H9 (cell line): Measurements from ENCODE around the gene NSUN2. TPM values are rescaled to one million over a fixed set of nuclear protein-coding genes. Genes with fewer than 3 reads are reported as not detected.

Experiments used
- DNase-seq: peaks from one replicate; pipeline ENCODE4 v3.0.0-alpha.2; 2017
- H2AFZ ChIP-seq: one replicate; pipeline ENCODE4 v1.6.1; 2013; ENCODE audit warnings: mild to moderate bottlenecking, low read length, control low read depth, moderate library complexity
- H2AK5ac ChIP-seq: 2 replicates; pipeline ENCODE4 v1.6.1; 2013; ENCODE audit warnings: low read length, control low read depth, mixed read lengths; ENCODE audit not compliant: insufficient read length
- H2BK120ac ChIP-seq: one replicate; pipeline ENCODE4 v1.6.1; 2013; ENCODE audit warnings: low read depth, mild to moderate bottlenecking, low read length, control low read depth, inconsistent platforms; ENCODE audit not compliant: poor library complexity, severe bottlenecking
- H2BK12ac ChIP-seq: 2 replicates; pipeline ENCODE4 v1.6.1; 2013; ENCODE audit warnings: low read length, control low read depth, mixed read lengths, low read depth; ENCODE audit not compliant: insufficient read length
- H2BK15ac ChIP-seq: 2 replicates; pipeline ENCODE4 v1.6.1; 2013; ENCODE audit warnings: low read depth, low read length, control low read depth
- H2BK20ac ChIP-seq: one replicate; pipeline ENCODE4 v1.6.1; 2013; ENCODE audit warnings: low read depth, mild to moderate bottlenecking, low read length, control low read depth, inconsistent platforms; ENCODE audit not compliant: poor library complexity, severe bottlenecking
- H2BK5ac ChIP-seq: 2 replicates; pipeline ENCODE4 v1.6.1; 2013; ENCODE audit warnings: low read length, control low read depth, mixed read lengths; ENCODE audit not compliant: insufficient read length
- H3K14ac ChIP-seq: 2 replicates; pipeline ENCODE4 v1.6.1; 2013; ENCODE audit warnings: low read length, control low read depth; ENCODE audit not compliant: insufficient read depth
- H3K18ac ChIP-seq: 2 replicates; pipeline ENCODE4 v1.6.1; 2013; ENCODE audit warnings: low read depth, mild to moderate bottlenecking, mixed read lengths, low read length, control low read depth; ENCODE audit not compliant: insufficient read length
- H3K23ac ChIP-seq: 2 replicates; pipeline ENCODE4 v1.6.1; 2013; ENCODE audit warnings: low read length, control low read depth, mixed read lengths, low read depth; ENCODE audit not compliant: insufficient read length
- H3K23me2 ChIP-seq: 2 replicates; pipeline ENCODE4 v1.6.1; 2013; ENCODE audit warnings: low read depth, mild to moderate bottlenecking, mixed read lengths, low read length, control low read depth; ENCODE audit not compliant: insufficient read length, poor library complexity, severe bottlenecking
- H3K27ac ChIP-seq: 2 replicates; pipeline ENCODE4 v1.5.1; 2013; ENCODE audit warnings: low read length, control low read depth, mixed read lengths, low read depth; ENCODE audit not compliant: insufficient read length
- H3K27me3 ChIP-seq: 2 replicates; pipeline ENCODE4 v1.6.1; 2013; ENCODE audit warnings: low read length, control low read depth, inconsistent platforms; ENCODE audit not compliant: insufficient read depth
- H3K4ac ChIP-seq: 2 replicates; pipeline ENCODE4 v1.6.1; 2013; ENCODE audit warnings: low read depth, mild to moderate bottlenecking, control low read depth, inconsistent platforms, low read length, moderate library complexity
- H3K4me1 ChIP-seq: 2 replicates; pipeline ENCODE4 v1.6.1; 2013; ENCODE audit warnings: low read length, control low read depth, inconsistent platforms; ENCODE audit not compliant: insufficient read depth
- H3K4me2 ChIP-seq: 2 replicates; pipeline ENCODE4 v1.6.1; 2013; ENCODE audit warnings: low read length, control low read depth, mixed read lengths; ENCODE audit not compliant: insufficient read length, insufficient read depth
- H3K56ac ChIP-seq: 2 replicates; pipeline ENCODE4 v1.6.1; 2013; ENCODE audit warnings: low read depth, mild to moderate bottlenecking, mixed read lengths, low read length, control low read depth; ENCODE audit not compliant: insufficient read length
- H3K79me1 ChIP-seq: 2 replicates; pipeline ENCODE4 v1.6.1; 2013; ENCODE audit warnings: low read depth, mild to moderate bottlenecking, moderate library complexity, low read length, control low read depth, inconsistent platforms; ENCODE audit not compliant: insufficient read depth, poor library complexity, severe bottlenecking
- H3K79me2 ChIP-seq: 2 replicates; pipeline ENCODE4 v1.6.1; 2013; ENCODE audit warnings: low read length, control low read depth, inconsistent platforms; ENCODE audit not compliant: insufficient read depth
- H3K9ac ChIP-seq: 2 replicates; pipeline ENCODE4 v1.6.1; 2013; ENCODE audit warnings: low read length, control low read depth, mixed read lengths; ENCODE audit not compliant: insufficient read length; ENCODE audit errors: extremely low read depth
- H3K9me3 ChIP-seq: one replicate; pipeline ENCODE4 v1.6.1; 2013; ENCODE audit warnings: low read depth, low read length, inconsistent platforms; ENCODE audit not compliant: control insufficient read depth
- H3T11ph ChIP-seq: one replicate; pipeline ENCODE4 v1.6.1; 2013; ENCODE audit warnings: mild to moderate bottlenecking, low read length, control low read depth, inconsistent platforms
- H4K20me1 ChIP-seq: one replicate; pipeline ENCODE4 v1.6.1; 2013; ENCODE audit not compliant: control insufficient read depth, insufficient read length, insufficient read depth
- H4K5ac ChIP-seq: 2 replicates; pipeline ENCODE4 v1.6.1; 2013; ENCODE audit warnings: low read depth, mild to moderate bottlenecking, mixed read lengths, low read length, control low read depth; ENCODE audit not compliant: insufficient read length
- H4K8ac ChIP-seq: replicated peaks from 2 replicates; pipeline ENCODE4 v1.6.1; 2013; ENCODE audit warnings: low read length, control low read depth, mixed read lengths, low read depth; ENCODE audit not compliant: insufficient read length
- H4K91ac ChIP-seq: 2 replicates; pipeline ENCODE4 v1.6.1; 2013; ENCODE audit warnings: low read depth, mild to moderate bottlenecking, moderate library complexity, mixed read lengths, low read length, control low read depth; ENCODE audit not compliant: insufficient read length
- H3K27ac Mint-ChIP-seq, 3 experiments: 2 replicates in 2 of 3; 3 replicates in 1 of 3; pipeline ENCODE4 v1.8.0; 2020 to 2021; ENCODE audit warnings: mixed read lengths in 3 of 3, mild to moderate bottlenecking in 1 of 3, moderate library complexity in 1 of 3
- H3K27me3 Mint-ChIP-seq: 2 replicates; pipeline ENCODE4 v1.8.0; 2021; ENCODE audit warnings: low read depth, mild to moderate bottlenecking, moderate library complexity, mixed read lengths
- H3K36me3 Mint-ChIP-seq, 3 experiments: 2 replicates in 2 of 3; 3 replicates in 1 of 3; pipeline ENCODE4 v1.8.0; 2020 to 2021; ENCODE audit warnings: low read depth in 3 of 3, mixed read lengths in 3 of 3; ENCODE audit not compliant: insufficient read depth in 1 of 3
- H3K4me1 Mint-ChIP-seq, 2 experiments: 2 replicates each; pipeline ENCODE4 v1.8.0; 2020; ENCODE audit warnings: mixed read lengths in 2 of 2
- H3K4me3 Mint-ChIP-seq, 2 experiments: 2 replicates in 1 of 2; 3 replicates in 1 of 2; pipeline ENCODE4 v1.8.0; 2020 to 2021; ENCODE audit warnings: mild to moderate bottlenecking in 2 of 2, mixed read lengths in 2 of 2, moderate library complexity in 1 of 2
- H3K9me3 Mint-ChIP-seq, 2 experiments: 2 replicates in 1 of 2; 3 replicates in 1 of 2; pipeline ENCODE4 v1.8.0; 2020; ENCODE audit warnings: mild to moderate bottlenecking in 2 of 2, mixed read lengths in 2 of 2, moderate library complexity in 1 of 2
- CTCF ChIP-seq: fragments of 200-600 bp; sonication (generic); conservative IDR thresholded peaks from 3 replicates; pipeline ENCODE4 v1.8.0; 2021; ENCODE audit warnings: antibody characterized with exemption, mild to moderate bottlenecking
- WGBS: extraction: QIAGEN DNeasy Blood & Tissue Kit; methylation state at CpG from one replicate; pipeline ENCODE4 v1.1.7; 2013; ENCODE audit warnings: missing lambda C conversion rate, low lambda C conversion rate, mixed read lengths; ENCODE audit not compliant: insufficient read length; ENCODE audit errors: extremely low coverage; 5-methylcytosine and 5-hydroxymethylcytosine counted together
- total RNA-seq: library from RNA; stranded (reverse); gene quantifications from 2 replicates; pipeline ENCODE4 v1.2.1, GENCODE V29; 2021

Gene NSUN2
- total RNA-seq, 1 experiment from 2014 or later = 115 TPM

- no peak overlapping the region for H3K23ac ChIP-seq
- no peak overlapping the region for H2BK5ac ChIP-seq
Observed at GRCh38 chr5:6634788-6635430, 2.1 kb upstream of the NSUN2 start.

More at GRCh38 chr5:6634788-6635430, 2.1 kb upstream of the NSUN2 start:
- Histone ChIP-seq H4K91ac (no peak overlapping the region), H3K23me2 (peaks cover 3% of the 10 kb centered on the region), H2BK20ac (no peak overlapping the region), H3K27me3 (no peaks in the 10 kb centered on the region), H3K4me2 (peak overlapping the region; percentile 96), H4K5ac (no peak overlapping the region), H2BK12ac (no peak overlapping the region), H4K8ac (no peak overlapping the region), H4K20me1 (no peaks in the 10 kb centered on the region), H3K9me3 (no peaks in the 10 kb centered on the region), H3K79me1 (no peaks in the 10 kb centered on the region), H3K4ac (no peak overlapping the region), H3K56ac (no peak overlapping the region), H3K27ac (no peak overlapping the region), H3K9ac (no peak overlapping the region), H3K14ac (no peak overlapping the region), H2BK15ac (no peak overlapping the region), H3T11ph (no peak overlapping the region), H2BK120ac (no peak overlapping the region), H3K4me1 (no peaks in the 10 kb centered on the region), H2AK5ac (no peak overlapping the region), H2AFZ (no peak overlapping the region), H3K18ac (no peak overlapping the region), H3K79me2 (peaks cover 16% of the 10 kb centered on the region; the same call in 1 of the 2 replicates)
- TF ChIP-seq CTCF = no peak
- Mint-ChIP-seq H3K4me3 (peak overlapping the region; percentile 95 to 99), H3K9me3 (no peaks in the 10 kb centered on the region), H3K4me1 (peaks cover 21 to 29% of the 10 kb centered on the region in 2 experiments), H3K27me3 (no peaks in the 10 kb centered on the region; the same call in 1 of the 2 replicates), H3K36me3 (peaks cover 19 to 26% (median 21%) of the 10 kb centered on the region in 3 experiments; a peak in 6 of 7 replicates), H3K27ac (no peak overlapping the region)
- DNase-seq = no peak
- WGBS = no CpG with 5 or more reads among the region's 5 CpGs
